ENCODE data around the gene GRK3.

GRK3 gene

DNA sequence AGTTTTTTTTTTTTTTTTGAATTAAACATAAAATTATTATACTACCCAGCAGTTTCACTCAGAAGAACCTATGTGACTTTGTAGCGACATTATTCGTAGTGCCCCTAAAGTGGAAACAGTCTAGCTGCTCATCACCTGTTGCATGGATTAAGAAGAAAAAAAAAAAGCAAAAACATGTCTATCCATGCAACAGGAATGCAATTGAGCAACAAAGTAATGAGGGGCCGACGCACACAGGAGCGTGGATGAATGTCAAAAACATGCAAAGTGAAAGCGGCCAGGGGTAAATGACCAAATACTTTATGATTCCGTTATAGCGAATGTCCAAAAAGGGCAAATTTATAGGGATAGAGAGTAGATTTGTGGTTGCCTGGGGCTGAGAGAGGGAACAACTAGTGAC lies 193.8 kb downstream of the GRK3 start:
- Mint-ChIP-seq H3K9me3 (no peaks in the 10 kb centered on the region), H3K36me3 (no peaks in the 10 kb centered on the region), H3K4me3 (no peak overlapping the region), H3K4me1 (no peaks in the 10 kb centered on the region), H3K27me3 (peaks cover 10% of the 10 kb centered on the region), H3K27ac (no peak overlapping the region)
- no peak for ATAC-seq

DNA sequence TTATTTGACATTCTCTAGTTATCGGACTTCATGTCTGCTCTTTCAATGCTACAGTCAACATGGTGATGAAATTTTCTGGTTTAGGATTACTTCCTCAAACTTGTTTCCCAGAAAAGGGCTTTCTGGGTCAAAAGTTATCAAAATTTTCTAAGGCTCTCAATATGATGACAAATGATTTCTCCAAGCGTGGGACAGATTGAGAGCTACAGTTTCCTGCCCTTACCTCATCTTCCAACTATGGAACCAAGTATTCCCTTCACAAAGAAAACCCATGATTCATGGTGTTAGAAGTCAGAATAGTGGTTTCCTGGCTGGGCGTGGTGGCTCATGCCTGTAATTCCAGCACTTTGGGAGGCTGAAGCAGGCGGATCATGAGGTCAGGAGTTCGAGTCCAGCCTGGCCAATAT lies 195.4 kb downstream of the GRK3 start:
- H3K36me3 Mint-ChIP-seq: no peaks in the 10 kb centered on the region
- no peaks in the 10 kb centered on the region for H3K4me1 Mint-ChIP-seq
- H3K9me3 Mint-ChIP-seq: no peaks in the 10 kb centered on the region
- ATAC-seq: no peak
- peaks cover 10% of the 10 kb centered on the region for H3K27me3 Mint-ChIP-seq
- H3K27ac Mint-ChIP-seq: no peak overlapping the region
- H3K4me3 Mint-ChIP-seq: no peak overlapping the region

- Mint-ChIP-seq H3K27ac (no peak overlapping the region), H3K4me3 (no peak overlapping the region)
Measured at GRCh38 chr22:25760294-25760693, 195.8 kb downstream of the GRK3 start.

DNA sequence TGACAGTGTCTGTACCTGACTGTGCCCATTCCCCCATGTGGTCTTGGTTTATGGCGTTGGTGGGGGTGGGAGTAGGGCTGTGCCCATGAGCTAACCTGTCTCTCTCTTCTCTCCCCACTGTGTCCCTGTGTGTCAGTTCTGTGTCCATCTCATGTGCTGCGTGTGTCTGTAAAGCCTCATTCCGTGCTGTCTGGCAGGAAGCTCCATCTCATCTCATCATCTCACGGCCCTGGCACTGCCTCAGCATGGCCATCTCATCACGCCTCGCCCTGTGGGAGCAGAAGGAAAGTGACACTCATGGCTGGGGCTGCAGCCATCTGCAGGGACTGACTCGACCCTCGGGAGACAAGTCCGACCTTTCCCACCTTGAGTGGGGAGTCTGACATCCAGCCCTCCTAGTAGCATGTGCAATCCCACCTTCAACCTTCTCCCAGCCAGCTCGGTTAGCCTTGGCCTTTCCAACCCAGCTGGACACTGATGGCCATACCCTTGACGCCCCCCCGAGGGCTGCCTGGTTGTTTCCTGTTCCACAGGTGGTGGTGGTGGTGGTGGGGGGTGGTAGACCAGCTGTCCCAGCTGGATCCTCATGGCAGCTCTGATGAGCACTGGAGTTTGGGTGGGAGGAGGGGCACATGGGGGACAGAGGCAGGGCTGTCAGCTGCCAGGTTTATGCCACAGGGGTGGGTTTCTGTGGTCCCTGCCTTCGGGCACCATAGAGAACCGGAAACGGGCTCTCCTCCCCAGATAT lies 196.5 kb downstream of the GRK3 start:
- ATAC-seq: no peak
- Mint-ChIP-seq H3K4me1 (no peaks in the 10 kb centered on the region), H3K27me3 (peaks cover 10% of the 10 kb centered on the region), H3K36me3 (no peaks in the 10 kb centered on the region), H3K4me3 (no peak overlapping the region), H3K9me3 (no peaks in the 10 kb centered on the region), H3K27ac (no peak overlapping the region)

More at GRCh38 chr22:25760294-25760693, 195.8 kb downstream of the GRK3 start:
- Mint-ChIP-seq H3K9me3 (no peaks in the 10 kb centered on the region), H3K4me1 (no peaks in the 10 kb centered on the region), H3K36me3 (no peaks in the 10 kb centered on the region), H3K27me3 (peaks cover 10% of the 10 kb centered on the region)
- no peak for ATAC-seq

DNA sequence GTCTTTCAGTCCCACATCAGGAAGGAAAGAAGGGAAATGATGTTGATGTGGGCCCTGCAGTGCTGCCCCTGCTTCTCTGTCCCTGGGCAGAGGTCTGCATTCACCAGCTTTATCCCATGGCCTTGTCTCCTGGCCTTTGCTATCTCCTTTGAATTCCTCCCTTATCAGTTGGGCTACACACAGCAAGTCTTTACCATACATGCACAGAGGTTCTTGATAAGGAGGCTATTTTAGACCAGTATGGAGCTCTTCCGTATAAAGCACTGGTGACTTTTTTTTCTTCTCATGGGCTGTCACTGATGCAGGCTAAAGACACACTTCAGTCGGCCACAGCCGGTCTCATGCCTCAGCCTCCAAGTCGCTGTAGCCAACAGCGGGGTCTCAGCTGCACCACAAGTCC lies 197.7 kb downstream of the GRK3 start:
- ATAC-seq: no peak
- Mint-ChIP-seq H3K27me3 (peaks cover 10% of the 10 kb centered on the region), H3K9me3 (peaks cover 11% of the 10 kb centered on the region), H3K36me3 (peaks cover 9% of the 10 kb centered on the region), H3K27ac (no peak overlapping the region), H3K4me3 (no peak overlapping the region), H3K4me1 (no peaks in the 10 kb centered on the region)

GRCh38 chr22:25763239-25763777 lies 198.8 kb downstream of the GRK3 start:
- Mint-ChIP-seq H3K36me3 (peaks cover 9% of the 10 kb centered on the region), H3K9me3 (peaks cover 11% of the 10 kb centered on the region), H3K27me3 (peaks cover 10% of the 10 kb centered on the region), H3K27ac (no peak overlapping the region), H3K4me3 (no peak overlapping the region), H3K4me1 (no peaks in the 10 kb centered on the region)
- no peak for ATAC-seq

- Mint-ChIP-seq H3K9me3 (peaks cover 11% of the 10 kb centered on the region), H3K36me3 (peaks cover 9% of the 10 kb centered on the region), H3K27me3 (peaks cover 21% of the 10 kb centered on the region), H3K4me3 (no peak overlapping the region), H3K27ac (no peak overlapping the region), H3K4me1 (peaks cover 9% of the 10 kb centered on the region)
- no peak for ATAC-seq
Measured at GRCh38 chr22:25764270-25765015, 200.0 kb downstream of the GRK3 start.

DNA sequence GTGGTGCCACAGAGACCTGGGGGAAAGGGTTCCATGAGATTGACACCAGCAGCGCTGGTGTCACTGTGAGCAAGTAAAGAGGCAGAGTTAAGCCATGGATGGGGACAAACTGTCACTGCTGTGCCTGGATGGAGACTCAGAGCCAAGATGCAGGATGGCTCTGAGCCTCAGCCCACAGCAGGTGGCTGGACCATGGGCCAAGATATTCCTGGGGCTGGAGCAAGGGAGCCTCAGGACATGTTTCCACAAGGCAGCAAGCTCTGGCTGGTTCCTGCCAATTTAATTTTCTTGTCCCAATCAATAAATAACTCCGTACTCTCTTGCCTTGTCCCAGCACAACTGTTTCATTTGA lies 200.5 kb downstream of the GRK3 start:
- Mint-ChIP-seq H3K36me3 (peaks cover 9% of the 10 kb centered on the region), H3K4me1 (peaks cover 10% of the 10 kb centered on the region), H3K27me3 (peaks cover 22% of the 10 kb centered on the region), H3K9me3 (peaks cover 11% of the 10 kb centered on the region), H3K4me3 (no peak overlapping the region), H3K27ac (no peak overlapping the region)
- ATAC-seq: no peak

DNA sequence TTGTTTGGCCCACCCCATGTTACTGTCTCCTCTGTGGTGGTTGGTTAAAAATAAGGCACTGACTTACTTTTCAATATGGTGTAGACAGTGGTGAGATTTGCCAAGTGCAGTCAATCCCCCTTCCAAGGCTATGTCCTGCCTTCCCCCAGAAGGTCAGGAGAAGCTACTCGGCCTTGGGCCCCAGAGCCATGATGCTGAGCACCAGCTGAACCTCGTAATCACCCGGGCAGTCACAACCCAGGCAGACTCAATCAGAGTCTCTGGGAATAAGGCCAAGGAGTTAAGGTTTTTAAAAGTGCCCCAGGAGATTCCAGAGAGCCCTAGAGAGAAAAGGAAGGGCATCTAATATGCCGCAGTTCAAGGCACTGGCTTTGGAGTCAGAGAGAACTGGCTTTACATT lies 201.3 kb downstream of the GRK3 start:
- Mint-ChIP-seq H3K27ac (no peak overlapping the region), H3K4me3 (no peak overlapping the region), H3K9me3 (peaks cover 11% of the 10 kb centered on the region), H3K36me3 (peaks cover 9% of the 10 kb centered on the region), H3K4me1 (peaks cover 10% of the 10 kb centered on the region), H3K27me3 (peaks cover 22% of the 10 kb centered on the region)
- ATAC-seq: no peak

DNA sequence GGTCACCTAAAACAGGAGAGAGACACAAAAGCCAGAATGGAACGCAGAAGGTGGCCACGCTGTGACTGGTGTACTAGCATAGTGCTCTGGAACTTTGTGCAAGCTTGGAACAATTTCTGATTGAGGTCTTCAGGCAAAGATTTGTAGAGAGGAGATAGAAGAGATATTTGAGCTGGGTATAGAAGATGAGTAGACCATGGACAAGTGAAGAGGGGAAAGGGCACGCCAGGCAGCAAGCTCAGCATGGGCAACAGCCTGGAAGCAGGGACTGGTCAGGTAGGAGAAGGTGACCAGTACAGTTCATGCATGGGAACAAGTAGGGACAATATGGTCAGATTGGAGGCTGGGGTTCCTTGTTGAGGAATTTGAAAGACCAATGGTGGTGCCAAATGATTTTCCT lies 201.9 kb downstream of the GRK3 start:
- Mint-ChIP-seq H3K4me3 (no peak overlapping the region), H3K27me3 (peaks cover 22% of the 10 kb centered on the region), H3K4me1 (peaks cover 10% of the 10 kb centered on the region), H3K9me3 (peaks cover 11% of the 10 kb centered on the region), H3K36me3 (peaks cover 9% of the 10 kb centered on the region), H3K27ac (no peak overlapping the region)
- ATAC-seq: no peak

GRCh38 chr22:25770333-25770732 lies 205.9 kb downstream of the GRK3 start:
- Mint-ChIP-seq H3K4me3 (no peak overlapping the region), H3K27me3 (peaks cover 34% of the 10 kb centered on the region), H3K4me1 (peaks cover 18% of the 10 kb centered on the region), H3K36me3 (peaks cover 9% of the 10 kb centered on the region), H3K9me3 (peaks cover 11% of the 10 kb centered on the region), H3K27ac (no peak overlapping the region)
- ATAC-seq: no peak

DNA sequence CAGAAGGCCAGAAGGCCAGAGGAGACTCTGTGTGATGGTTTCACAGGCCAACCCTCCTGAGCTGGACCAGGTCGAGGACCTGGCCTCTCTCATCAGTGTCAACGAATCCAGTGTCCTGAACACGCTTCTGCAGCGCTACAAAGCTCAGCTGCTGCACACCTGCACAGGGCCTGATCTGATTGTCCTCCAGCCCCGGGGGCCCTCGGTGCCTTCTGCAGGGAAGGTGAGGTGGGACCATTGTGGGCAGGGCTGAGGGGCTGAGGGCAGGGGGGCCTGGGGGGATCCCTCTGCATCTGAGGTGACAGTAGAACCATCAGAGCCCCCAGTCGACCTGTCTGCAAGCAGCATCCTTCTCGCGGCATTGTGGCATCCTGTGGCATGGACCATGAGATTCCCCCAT lies 207.8 kb downstream of the GRK3 start:
- no peaks in the 10 kb centered on the region for H3K9me3 Mint-ChIP-seq
- H3K4me1 Mint-ChIP-seq: peaks cover 18% of the 10 kb centered on the region
- H3K27me3 Mint-ChIP-seq: peaks cover 34% of the 10 kb centered on the region
- H3K36me3 Mint-ChIP-seq: no peaks in the 10 kb centered on the region
- no peak overlapping the region for H3K27ac Mint-ChIP-seq
- no peak overlapping the region for H3K4me3 Mint-ChIP-seq
- no peak for ATAC-seq

DNA sequence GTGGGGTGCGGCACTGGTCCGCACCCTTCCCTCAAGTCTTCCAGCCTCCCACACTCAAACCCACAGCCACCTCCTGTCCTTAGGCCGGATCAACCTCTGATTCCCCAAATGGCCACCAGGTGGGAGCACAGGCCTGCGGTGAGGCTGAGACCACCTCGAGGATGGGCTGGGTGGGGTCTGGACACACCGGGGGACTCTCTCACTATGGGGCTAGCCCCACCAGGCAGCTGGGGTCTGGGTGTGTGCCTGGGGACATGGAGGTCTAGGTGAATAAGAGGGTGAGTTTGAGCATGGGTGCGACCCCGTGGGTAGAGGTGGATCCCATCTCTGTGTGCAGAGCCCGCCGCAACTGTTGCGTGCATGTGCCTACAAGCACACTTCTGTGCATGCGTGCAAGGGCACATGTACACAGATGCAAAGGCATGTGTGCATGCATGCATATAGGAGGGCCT lies 210.1 kb downstream of the GRK3 start:
- no peak for ATAC-seq
- H3K27ac Mint-ChIP-seq: no peak overlapping the region
- H3K27me3 Mint-ChIP-seq: peaks cover 22% of the 10 kb centered on the region
- H3K4me3 Mint-ChIP-seq: no peak overlapping the region
- peaks cover 8% of the 10 kb centered on the region for H3K4me1 Mint-ChIP-seq
- H3K36me3 Mint-ChIP-seq: no peaks in the 10 kb centered on the region
- no peaks in the 10 kb centered on the region for H3K9me3 Mint-ChIP-seq

DNA sequence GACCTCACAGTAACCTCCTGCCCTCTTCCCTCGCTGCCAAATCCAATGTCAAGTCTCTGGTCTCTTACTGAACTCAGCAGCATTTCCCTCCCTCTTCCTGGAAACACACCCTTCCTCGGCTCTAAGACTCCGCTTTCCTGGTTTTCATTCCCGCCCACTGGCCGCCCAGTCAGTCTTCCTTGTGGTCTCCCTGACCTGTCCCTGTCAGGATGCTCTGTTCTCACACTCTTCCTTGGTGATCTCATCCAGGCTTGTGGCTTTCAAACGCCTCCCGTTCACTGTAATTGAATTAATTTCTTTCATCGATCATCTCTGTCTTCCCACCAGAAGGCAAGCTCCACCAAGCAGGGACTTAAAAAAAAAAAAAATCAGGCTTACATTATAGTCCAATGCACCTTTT lies 211.1 kb downstream of the GRK3 start:
- Mint-ChIP-seq H3K4me1 (peaks cover 8% of the 10 kb centered on the region), H3K27me3 (peaks cover 22% of the 10 kb centered on the region), H3K36me3 (no peaks in the 10 kb centered on the region), H3K27ac (no peak overlapping the region), H3K9me3 (no peaks in the 10 kb centered on the region), H3K4me3 (no peak overlapping the region)
- no peak for ATAC-seq

DNA sequence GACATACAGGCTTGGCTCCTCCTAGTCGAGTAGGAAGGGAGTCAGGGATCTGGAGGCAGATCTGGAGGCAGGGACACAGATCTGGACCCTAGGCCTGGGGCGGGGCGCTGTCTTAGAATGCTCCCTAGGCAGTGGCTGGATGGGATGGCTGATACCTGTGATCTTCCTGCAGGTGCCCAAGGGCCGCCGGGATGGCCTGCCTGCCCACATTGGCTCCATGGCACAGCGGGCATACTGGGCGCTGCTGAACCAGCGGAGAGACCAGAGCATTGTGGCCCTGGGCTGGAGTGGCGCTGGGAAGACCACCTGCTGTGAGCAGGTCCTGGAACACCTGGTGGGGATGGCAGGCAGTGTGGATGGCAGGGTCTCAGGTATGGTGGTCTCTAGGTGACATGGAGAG lies 212.9 kb downstream of the GRK3 start:
- no peak overlapping the region for H3K4me3 Mint-ChIP-seq
- H3K9me3 Mint-ChIP-seq: no peaks in the 10 kb centered on the region
- peaks cover 8% of the 10 kb centered on the region for H3K4me1 Mint-ChIP-seq
- ATAC-seq: no peak
- H3K27ac Mint-ChIP-seq: no peak overlapping the region
- no peaks in the 10 kb centered on the region for H3K36me3 Mint-ChIP-seq
- H3K27me3 Mint-ChIP-seq: peaks cover 32% of the 10 kb centered on the region

GRCh38 chr22:25777870-25778269 lies 213.4 kb downstream of the GRK3 start:
- Mint-ChIP-seq H3K36me3 (no peaks in the 10 kb centered on the region), H3K4me1 (peaks cover 4% of the 10 kb centered on the region), H3K9me3 (no peaks in the 10 kb centered on the region), H3K4me3 (no peak overlapping the region), H3K27me3 (peaks cover 29% of the 10 kb centered on the region), H3K27ac (no peak overlapping the region)
- ATAC-seq: no peak

Measured in stimulated activated memory B cell treated with anti-CD40 and anti-IgM and Interleukin-4, amounts not matched to agents 10 μg/mL and 1 μg/mL and 100 μg/mL, for 72 hours (primary cell).